HS-27A (cell line): Measurements from ENCODE around the gene RALGAPA1.
A peak's percentile ranks its signal among the peaks of the same experiment; 100 is the strongest.
"Not testable (repeated sequence)": the region's sequence is repeated elsewhere in the genome, so short reads cannot be mapped to it uniquely, and the experiment has no call there.

Experiments
- DNase-seq: peaks from one replicate; pipeline ENCODE4 v3.0.0-alpha.2; 2012; ENCODE audit warnings: low read depth, missing footprints

Gene RALGAPA1

DNA sequence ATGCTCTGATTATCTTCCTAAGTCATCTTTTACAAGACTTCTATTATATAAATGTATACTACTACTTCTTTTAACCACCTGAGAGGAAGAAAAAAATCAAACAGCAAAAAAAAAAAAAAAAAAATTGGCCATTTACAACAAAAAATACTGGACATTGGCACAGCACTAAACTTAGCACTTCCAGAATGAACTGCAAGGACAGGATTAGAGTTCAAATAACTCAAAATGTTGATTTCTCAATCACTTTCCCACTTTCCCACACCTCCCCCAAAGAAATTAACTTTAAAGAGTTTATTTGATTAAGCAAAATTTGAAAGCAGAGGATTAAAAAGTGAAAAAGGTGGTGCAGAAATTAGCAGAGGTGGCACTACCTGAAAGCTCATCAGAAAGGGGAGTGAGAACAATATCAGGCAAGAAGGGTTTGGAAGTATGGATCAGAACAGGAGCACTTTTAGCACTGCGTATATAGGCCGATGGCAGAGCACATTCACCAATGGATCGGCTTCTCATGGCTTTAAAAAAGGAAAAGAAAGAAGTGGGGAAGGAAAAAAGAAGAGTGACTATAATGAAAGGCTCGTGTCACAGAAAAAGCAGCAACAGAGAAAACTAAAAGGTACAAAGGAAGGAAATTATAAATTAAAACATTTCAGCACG is 109.2 kb downstream of the RALGAPA1 start:
- no peak for DNase-seq

DNA sequence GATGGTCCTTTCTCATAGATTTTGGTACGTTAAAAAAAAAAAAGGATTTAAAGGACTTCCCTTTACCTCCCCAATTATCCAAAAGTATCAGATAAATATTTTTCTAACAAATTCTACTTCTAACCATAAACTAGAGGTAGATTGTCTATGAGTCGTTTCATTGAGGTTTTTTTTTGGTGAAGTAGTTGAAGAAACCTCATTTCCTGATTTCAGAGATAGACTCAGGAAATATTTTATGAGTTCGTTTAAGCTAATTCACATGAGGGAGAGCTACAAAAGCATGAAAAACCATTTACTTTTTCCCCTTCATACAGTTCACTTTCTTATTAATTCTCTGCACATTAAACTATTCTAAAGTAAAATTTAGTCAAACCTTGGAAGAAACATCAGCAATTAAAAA is 112.5 kb downstream of the RALGAPA1 start:
- DNase-seq, result no peak

DNA sequence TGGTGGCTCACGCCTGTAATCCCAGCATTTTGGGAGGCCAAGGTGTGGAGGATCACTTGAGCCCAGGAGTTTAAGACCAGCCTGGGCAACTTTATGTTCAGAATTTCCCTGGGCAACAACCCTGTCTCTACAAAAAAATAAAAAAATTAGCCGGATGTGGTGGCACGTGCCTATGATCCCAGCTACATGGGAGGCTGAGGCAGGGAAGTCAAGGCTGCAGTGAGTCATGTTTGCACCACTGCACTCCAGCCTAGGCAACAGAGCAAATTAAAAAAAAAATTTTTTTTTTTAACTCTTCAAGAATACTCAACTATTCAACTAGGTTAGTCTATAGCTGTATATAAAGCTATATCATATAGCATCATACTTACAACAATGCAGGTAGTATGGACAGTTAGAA is 113.0 kb downstream of the RALGAPA1 start:
- DNase-seq, result no peak

GRCh38 chr14:35695647-35696046 is 113.4 kb downstream of the RALGAPA1 start:
- DNase-seq, result no peak

DNA sequence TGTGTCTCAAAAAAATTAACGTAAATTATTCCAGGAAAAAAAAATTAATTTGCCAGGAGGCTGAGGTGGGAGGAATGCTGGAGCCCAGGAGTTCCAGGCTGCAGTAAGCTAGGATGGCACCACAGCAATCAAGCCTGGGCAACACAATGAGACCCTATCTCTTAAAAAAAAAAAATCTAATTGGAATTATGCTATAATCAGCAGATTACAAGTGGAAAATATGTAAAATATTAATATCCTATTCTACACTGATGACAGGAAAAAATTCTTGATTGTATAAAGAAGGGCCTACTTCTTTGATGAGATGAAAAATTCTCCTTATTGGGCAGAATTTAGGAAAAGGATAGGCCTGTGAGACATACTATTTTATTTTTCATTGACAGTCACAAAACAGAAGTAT is 114.0 kb downstream of the RALGAPA1 start:
- no peak for DNase-seq

- DNase-seq, result no peak
These were observed 120.1 kb downstream of the RALGAPA1 start for GRCh38 chr14:35689000-35689460.

DNA sequence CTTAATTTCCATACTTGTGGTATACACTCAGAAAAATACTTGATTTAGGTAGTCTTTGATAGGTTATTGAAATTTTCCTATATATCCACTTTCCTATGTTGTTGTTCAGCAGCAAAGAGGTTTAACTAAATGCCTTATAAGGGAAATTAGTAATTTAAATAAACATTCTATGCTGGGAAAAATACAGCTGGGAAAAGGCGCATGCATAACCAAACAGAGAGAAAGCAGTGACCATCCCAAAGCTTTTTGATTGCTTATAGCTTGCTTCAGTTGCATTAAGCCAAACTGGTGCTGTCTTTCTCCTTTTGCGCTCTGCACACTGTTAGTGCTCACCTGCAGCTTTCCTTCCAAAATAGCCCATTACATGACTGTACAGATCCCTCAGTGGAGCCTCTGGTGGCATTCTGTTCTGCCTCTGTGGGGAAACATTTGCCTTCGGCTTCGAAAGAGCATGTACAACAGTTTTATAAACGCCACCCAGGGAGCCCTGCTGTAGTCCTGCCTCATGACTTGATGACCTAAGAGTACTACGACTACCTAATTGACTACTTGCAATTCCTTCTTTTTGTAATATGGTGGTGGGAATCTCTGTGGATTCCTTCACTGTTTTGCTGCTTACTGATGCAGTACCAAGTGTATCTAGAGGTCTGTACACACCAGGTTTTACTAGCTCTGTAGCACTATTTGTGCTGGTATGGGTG is 120.8 kb downstream of the RALGAPA1 start:
- DNase-seq, result no peak

DNA sequence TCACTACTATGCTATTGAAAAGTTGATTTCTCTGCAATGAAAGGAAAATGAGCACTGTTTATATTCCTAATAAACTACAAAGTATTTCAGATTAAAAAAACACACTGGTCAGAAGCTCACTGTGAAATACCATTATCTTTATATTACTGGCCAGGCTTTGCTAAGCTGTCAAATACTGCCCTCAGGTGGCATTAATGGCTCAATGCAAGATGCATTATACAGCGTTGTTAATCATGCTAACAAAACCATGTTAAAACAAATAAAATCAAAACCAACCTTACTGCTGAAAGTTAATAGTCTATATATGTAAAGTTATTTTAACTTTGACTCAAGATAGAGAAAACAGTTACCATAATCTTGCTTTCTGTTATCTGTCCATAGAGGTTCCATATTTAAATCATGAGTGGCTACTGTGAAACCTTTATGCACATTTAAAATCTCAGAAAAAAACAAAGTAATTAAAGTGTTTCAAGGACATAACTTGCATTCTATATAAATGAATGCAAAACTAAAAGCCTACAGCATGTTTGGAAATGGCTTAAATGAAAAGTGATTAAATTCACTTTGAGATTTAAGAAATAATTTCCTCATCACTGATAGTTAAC is 121.7 kb downstream of the RALGAPA1 start:
- peak; percentile 19 for DNase-seq

- DNase-seq, result not testable (repeated sequence)
These were observed 125.4 kb downstream of the RALGAPA1 start for GRCh38 chr14:35683688-35684087.

- DNase-seq, result no peak
These were observed 126.3 kb downstream of the RALGAPA1 start for GRCh38 chr14:35682802-35683201.

DNA sequence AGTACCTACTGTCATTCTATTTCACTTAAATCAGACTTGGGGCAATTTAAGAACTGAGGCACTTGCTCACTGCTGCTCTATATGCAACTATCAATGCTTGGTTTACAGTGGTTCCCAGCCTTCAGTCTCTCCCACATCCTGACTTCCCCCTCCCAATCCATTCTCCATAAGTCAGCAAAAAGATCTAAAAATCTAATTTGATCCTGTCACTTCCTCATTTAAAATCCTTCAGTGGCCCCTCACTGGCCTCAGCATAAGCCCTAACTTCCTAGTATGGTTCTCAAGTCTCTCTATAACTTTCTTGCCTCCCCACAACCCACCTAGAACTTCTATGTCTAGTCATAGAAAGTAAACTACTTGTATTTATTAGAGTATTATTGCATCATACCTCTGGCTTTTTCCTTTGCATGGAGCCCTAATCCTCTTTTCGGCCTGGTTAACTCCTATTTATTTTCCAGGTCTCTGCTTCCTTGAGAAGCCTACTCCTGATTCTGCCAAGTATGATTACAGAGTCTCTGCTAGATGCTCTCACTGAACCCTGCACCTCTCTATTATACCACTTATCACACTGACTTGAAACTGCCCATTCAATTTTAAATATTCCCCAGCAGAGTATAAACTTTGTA is 130.6 kb downstream of the RALGAPA1 start:
- DNase-seq, result no peak

GRCh38 chr14:35669782-35670181 is 139.3 kb downstream of the RALGAPA1 start:
- DNase-seq, result no peak

DNA sequence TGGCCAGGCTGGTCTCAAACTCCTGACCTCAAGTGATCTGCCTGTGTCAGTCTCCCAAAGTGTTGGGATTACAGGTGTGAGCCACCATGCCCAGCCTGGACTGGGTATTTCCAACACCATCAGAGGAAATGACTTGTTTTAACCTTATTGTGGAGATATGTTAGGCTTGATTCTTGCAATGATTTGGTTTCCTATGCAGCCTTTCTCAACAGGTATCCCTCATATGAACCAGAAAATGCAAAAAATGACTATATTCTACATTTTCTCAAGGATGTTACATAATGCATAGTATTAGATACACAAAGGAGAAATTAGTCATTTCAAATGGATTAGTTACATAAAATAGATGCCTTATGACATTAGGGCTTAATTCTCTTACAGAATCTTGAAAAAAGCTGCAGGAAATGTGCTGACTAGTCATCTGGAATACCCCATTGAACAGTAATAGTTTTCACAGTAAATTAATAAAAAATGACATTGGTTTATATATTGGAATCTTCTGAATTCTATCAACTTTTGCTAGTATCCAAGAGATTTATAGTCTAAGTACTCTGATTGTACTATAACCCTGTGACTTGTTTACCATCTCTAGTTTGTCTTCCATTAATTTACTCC is 142.6 kb downstream of the RALGAPA1 start:
- no peak for DNase-seq

DNA sequence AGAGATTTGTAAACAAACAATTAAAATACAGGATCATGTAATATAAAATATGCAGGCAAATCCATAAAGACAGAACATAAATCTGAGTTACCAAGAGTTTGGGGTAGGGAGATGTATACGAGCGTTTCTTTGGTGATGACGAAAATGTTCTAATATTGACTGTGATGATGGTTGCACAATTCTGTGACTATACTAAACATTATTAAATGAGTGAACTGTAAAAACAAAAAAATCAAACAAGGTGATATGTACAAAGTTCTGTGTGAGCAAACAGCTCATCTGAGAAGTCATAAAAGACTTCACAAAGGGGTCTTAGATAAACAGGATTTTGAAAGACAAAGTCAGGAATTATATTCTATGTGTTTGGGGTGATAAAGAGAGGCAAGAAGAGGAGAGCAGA is 147.2 kb downstream of the RALGAPA1 start:
- no peak for DNase-seq

DNA sequence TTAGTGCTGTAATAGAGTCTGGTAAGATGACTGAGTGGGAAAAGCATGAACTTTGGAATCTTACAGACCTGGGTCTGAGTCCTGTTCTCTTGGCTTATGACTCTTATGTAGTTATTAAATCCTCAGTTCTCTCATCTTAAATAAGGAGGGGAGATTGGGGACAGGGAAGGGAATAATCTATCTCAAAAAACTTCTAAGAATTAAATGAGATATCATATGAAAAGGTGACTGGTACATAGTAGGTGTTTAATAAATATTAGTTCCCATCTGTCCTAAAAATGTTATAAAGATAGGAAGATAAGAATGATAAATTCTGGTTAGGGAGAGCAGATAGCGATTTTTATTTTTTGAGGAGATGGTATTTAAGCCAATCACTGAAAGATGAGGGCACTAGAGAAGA is 156.1 kb downstream of the RALGAPA1 start:
- no peak for DNase-seq

DNA sequence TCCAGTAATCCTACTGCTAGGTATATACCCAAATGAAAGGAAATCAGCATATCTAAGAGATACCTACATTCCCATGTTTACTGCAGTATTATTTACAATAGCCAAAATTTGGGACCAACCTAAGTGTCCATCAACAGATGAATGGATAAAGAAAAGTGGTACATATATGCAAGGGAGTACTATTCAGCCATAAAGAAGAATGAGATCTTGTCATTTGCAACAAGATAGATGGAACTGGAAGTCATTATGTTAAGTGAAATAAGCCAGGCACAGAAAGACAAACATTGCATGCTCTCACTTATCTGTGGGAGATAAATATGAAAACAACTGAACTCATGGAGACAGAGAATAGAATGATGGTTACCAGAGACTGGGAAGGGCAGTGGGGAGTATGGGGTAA is 165.6 kb downstream of the RALGAPA1 start:
- DNase-seq, result no peak

GRCh38 chr14:35637851-35638250 is 171.2 kb downstream of the RALGAPA1 start:
- DNase-seq, result no peak

- DNase-seq, result no peak
These were observed 171.8 kb downstream of the RALGAPA1 start for GRCh38 chr14:35637269-35637668.

DNA sequence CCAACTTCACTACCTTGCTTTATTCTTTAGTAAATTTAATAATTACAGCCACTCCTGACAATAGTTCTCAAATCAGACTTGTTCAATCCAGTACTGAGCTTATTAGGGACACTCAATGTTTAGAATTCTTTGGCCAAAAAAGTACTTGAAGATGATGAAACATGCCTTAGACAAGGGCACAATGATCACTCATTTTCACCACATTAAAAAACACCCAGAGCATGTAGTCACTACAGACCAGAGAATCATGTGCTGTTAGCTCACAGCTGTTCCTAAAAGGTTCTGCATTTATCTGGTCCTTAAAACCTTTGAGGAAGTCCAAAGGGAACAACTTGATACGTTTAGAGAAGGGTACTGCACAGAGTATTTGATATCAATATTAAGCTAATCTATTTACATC is 176.4 kb downstream of the RALGAPA1 start:
- no peak for DNase-seq

GRCh38 chr14:35632271-35632670 is 176.8 kb downstream of the RALGAPA1 start:
- no peak for DNase-seq

DNA sequence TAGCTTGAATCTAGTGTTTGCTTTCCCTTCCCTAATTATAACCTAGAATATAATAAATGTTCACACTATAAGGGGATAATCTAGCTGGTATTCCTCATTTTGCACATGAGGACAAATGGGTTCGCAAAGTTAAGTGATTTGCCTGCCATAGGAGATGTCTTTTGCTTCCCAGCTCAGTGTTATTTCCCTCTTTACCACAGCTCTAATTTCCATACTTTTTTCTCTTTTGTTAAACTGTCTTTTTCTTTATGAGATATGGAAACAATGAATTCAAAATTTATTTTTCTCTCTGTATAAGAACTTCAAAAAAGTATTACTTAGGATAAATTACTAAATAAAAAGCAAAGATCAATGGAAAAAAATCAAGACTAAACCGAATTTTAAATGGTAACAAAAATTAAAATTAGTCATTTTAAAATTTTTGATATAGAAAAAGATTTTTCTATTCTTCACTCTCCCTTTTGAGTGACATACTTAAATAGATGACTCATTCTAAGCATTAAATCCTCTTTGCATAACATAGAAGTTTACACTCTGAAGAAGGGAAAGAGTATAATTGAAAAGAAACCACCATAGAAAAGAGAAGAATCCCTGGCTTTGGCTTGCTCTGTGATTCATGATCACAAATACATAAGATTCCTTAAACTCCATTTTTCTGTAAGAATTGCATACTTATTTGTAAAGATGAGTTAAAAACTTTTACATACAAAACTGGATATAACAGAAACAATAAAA is 177.9 kb downstream of the RALGAPA1 start:
- DNase-seq, result no peak

- no peak for DNase-seq
These were observed 180.1 kb downstream of the RALGAPA1 start for GRCh38 chr14:35628989-35629388.
